GM12872 (cell line): ENCODE measurements around the gene SH3RF3.

Source experiments
- CTCF ChIP-seq: IDR thresholded peaks from 3 replicates; pipeline ENCODE4 v1.5.1; 2011; ENCODE audit warnings: low read depth, mild to moderate bottlenecking, low read length, moderate library complexity; ENCODE audit not compliant: insufficient read depth

SH3RF3 gene

GRCh38 chr2:109547280-109547679, 418.3 kb downstream of the SH3RF3 start:
- TF ChIP-seq CTCF = no peak

- no peak for TF ChIP-seq CTCF
Measured at GRCh38 chr2:109549016-109549590, 420.1 kb downstream of the SH3RF3 start.
